22Rv1 (cell line): Measurements from ENCODE around the gene AP2A2.

Source experiments
- CTCF ChIP-seq: fragments of 450-650 bp; IDR thresholded peaks from 2 replicates; pipeline ENCODE4 v1.5.1; 2017; ENCODE audit warnings: mild to moderate bottlenecking
- ZFX ChIP-seq: fragments of 450-650 bp; IDR thresholded peaks from 2 replicates; pipeline ENCODE4 v1.6.1; 2017; ENCODE audit warnings: antibody characterized with exemption, borderline replicate concordance

- TF ChIP-seq CTCF (no peak), ZFX (no peak)
These were observed 87.9 kb downstream of the AP2A2 start for GRCh38 chr11:1013631-1013935.
